GM23248 (cell line): ENCODE measurements around the gene ZNF581.

Experiments
- EZH2 ChIP-seq: fragments of 200-600 bp; sonication (generic); IDR thresholded peaks from 2 replicates; pipeline ENCODE4 v1.6.1; 2018; ENCODE audit warnings: antibody characterized with exemption, mild to moderate bottlenecking; ENCODE audit not compliant: insufficient read depth, poor library complexity, severe bottlenecking
- EZH2phosphoT487 ChIP-seq: fragments of 200-600 bp; sonication (generic); IDR thresholded peaks from 2 replicates; pipeline ENCODE4 v1.6.1; 2018; ENCODE audit warnings: antibody characterized with exemption, moderate library complexity, mild to moderate bottlenecking, low read depth; ENCODE audit not compliant: insufficient read depth

DNA sequence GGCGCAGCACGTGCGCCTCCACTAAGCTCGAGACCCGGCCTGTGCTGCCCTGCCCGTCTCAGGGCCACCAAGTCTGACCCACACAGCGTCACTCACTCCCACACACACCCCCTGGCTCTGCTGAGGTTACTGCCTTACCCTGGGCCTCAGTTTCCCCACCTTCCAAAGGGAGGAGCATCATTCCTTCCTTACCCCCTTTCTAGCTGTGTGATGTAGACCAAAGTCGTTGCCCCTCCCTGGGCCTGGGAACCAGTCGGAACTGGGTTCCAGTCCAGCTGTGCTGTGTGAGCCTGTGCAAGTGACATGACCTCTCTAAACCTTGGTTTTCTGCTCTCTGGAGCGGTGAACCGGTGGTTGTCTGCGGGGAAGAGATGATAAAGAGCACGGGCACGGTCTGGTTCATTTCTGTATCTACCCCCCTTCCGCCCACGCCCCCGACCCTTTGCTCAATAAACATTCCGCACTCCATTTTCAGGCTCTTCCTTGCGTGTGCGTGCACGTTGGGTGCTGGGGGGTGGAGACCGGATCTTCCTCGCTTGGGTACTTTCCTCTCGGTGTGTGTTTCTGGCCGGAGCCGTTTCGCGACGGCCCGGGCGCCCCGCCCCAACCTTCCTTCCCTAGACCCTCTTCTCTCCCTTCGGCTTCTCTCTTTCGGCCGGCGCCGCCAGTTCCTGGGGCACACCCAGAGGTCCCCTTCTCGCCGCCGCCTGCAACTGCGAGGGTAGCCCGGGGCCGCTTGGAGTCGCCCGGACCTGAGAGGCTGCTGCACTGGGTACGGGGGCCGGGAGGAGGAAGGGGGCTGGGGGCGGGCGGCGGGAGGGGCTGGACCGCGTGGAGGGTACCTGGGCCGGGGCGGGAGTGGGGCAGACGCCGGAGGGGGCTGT is at the start of gene ZNF581:
- TF ChIP-seq EZH2phosphoT487 (no peak), EZH2 (no peak)
